ENCODE results near the gene TERT. TPM values are rescaled to one million over a fixed set of nuclear protein-coding genes. Genes with fewer than 3 reads are reported as not detected.

TERT gene
- total and polyA plus RNA-seq, 2 donors (not counting 1 experiment from before 2014, with no cell fraction given): 0.24 to 0.39 TPM

DNA sequence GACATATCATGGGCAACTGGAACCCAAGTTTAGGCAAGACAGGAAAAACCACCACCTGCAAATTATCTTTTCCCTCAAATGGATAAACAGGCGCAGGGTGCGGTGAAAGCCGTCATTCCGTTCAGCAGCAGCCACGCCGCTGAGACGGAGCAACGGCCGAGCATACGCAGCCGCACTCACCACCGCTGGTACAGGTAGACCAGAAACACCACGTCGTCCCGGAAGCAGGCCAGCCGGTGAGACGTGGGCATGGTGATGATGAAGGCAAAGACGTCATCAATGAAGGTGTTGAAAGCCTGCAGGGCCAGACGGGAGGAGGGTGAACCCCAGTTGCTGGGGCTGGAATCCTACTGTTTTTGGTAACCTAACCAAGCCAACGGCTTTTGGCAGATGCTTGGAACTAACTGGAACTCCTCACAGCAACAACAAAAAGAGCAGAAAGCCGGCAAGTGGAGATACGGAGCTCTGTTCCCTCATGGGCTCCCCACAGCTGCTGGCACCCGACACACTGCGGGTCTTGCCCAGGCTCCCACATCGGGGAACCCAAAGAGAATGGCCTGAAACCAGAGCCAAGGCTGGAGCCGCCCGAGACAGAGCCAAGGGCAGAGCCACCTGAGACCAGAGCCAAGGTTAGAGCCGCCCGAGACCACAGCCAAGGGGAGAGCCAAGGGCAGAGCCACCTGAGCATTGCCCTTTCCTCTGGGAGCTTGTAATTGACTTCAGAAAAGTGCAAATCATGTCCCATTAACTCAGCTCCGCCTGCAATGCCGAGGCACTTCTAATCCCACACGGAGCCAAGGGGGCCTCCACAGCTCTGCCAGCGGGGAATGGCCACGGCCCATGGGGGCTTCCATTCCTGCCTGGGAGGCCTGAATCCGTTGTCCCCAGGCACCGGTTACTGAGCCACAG lies 25.8 kb upstream of the TERT start:
- no peak overlapping the region for H3K4me3 Mint-ChIP-seq
- H3K27me3 ChIP-seq (replicated peaks in 1 of 4; ENCODE audit: control extremely low read depth in 1 of 4, control insufficient read depth in 3 of 4, insufficient read depth in 4 of 4, low read length in 3 of 4): no peaks in the 10 kb centered on the region
- peaks cover 16% of the 10 kb centered on the region for H3K4me1 Mint-ChIP-seq
- ATAC-seq (ENCODE audit: low read depth): no peak
- H3K79me2 ChIP-seq (ENCODE audit: control insufficient read depth, insufficient read depth, low read length): no peaks in the 10 kb centered on the region
- H3K9ac ChIP-seq (ENCODE audit: low read length): no peak overlapping the region
- H4K20me1 ChIP-seq (ENCODE audit: control insufficient read depth, insufficient read depth, low read length, poor library complexity, severe bottlenecking): no peaks in the 10 kb centered on the region
- DNase-seq: no peak
- WGBS (ENCODE audit: insufficient coverage): 95% methylated on average over 36 of the region's 36 CpGs
- H3K36me3 ChIP-seq (replicated peaks in 1 of 2; ENCODE audit: control extremely low read depth in 1 of 2, control insufficient read depth in 1 of 2, extremely low read depth in 1 of 2, insufficient read depth in 2 of 2, low read length in 1 of 2): peaks cover 0 to 66% of the 10 kb centered on the region in 2 experiments
- no peak overlapping the region for H3K4me3 ChIP-seq (ENCODE audit: control extremely low read depth in 1 of 5, extremely low read depth in 1 of 5, insufficient read depth in 1 of 5, low read depth in 2 of 5, low read length in 4 of 5)
- intact Hi-C loops (cut with micrococcal nuclease): no loop called here
- H3K4me2 ChIP-seq (replicated peaks; ENCODE audit: low read depth, low read length, poor library complexity, severe bottlenecking): no peak overlapping the region
- ChIA-PET CTCF (no interaction called here), POLR2A (no interaction called here)
- no peak overlapping the region for H3K27ac Mint-ChIP-seq
- no peak for TF ChIP-seq EZH2 (IDR thresholded peaks at IDR 0.05; ENCODE audit: borderline replicate concordance, insufficient read depth, low read depth, low read length, poor library complexity, severe bottlenecking)
- TF ChIP-seq CTCF (IDR thresholded peaks at IDR 0.05): no peak
- no peaks in the 10 kb centered on the region for H3K9me3 Mint-ChIP-seq (ENCODE audit: insufficient read depth)
- no peaks in the 10 kb centered on the region for H3K27me3 Mint-ChIP-seq
- no peaks in the 10 kb centered on the region for H3K9me3 ChIP-seq (ENCODE audit: control extremely low read depth in 1 of 3, control insufficient read depth in 2 of 3, insufficient read depth in 1 of 3, low read length in 2 of 3)
- peaks cover 13 to 14% of the 10 kb centered on the region in 2 donors for H3K4me1 ChIP-seq (ENCODE audit: control insufficient read depth in 2 of 2, insufficient read depth in 2 of 2, low read length in 2 of 2)
- H3K27ac ChIP-seq (ENCODE audit: low read length in 2 of 2): no peak overlapping the region
- no peak overlapping the region for H2AFZ ChIP-seq (ENCODE audit: insufficient read depth, low read depth, low read length, poor library complexity, severe bottlenecking)
